CD4-positive, alpha-beta T cell treated with Interleukin-6 at 100 ng/mL for 8 hours (primary cell): ENCODE results near the gene FSCN2.

Source experiments
- DNase-seq: peaks from one replicate; pipeline ENCODE4 v3.0.0-alpha.2; 2020; ENCODE audit warnings: mixed read lengths, low spot score

The FSCN2 gene

DNA sequence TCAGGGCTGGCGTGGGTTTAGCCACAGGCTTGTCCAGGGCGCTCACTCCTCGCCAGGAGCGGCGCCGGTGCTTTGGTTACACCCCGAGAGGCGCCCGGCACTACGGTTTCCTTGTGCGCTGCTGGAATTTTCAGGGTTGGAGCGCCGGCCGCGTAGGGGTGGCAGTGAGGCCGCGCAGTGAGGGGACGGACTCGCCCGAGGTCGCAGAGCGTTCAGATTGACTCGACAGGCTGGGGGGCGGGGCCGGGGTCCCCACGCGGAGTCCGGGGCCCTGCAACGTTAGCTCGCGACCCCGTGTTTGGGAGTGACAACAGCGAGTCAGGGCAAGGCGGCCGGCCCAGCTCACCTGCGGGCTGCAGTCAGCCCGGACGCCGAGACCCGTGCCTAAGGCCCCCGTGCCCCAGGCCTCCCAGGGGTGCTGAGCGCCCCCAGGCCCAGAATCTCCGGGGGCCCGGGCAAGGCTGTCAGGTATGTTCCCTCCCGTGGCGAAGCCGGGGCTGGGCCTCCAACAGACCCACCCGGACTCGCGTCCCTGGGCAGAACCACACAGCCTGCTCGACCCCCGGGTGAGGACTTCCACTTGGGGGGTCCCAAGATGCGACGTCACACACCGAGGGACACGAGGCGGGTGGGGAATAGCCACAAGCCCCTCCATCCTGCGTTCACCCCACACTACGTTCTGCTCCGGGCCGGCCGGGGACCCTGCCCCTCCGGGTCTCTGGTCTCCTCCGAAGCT is 14.3 kb upstream of the FSCN2 start:
- DNase-seq: no peak

- DNase-seq: no peak
These were observed 13.8 kb upstream of the FSCN2 start for GRCh38 chr17:81514489-81514738.

DNA sequence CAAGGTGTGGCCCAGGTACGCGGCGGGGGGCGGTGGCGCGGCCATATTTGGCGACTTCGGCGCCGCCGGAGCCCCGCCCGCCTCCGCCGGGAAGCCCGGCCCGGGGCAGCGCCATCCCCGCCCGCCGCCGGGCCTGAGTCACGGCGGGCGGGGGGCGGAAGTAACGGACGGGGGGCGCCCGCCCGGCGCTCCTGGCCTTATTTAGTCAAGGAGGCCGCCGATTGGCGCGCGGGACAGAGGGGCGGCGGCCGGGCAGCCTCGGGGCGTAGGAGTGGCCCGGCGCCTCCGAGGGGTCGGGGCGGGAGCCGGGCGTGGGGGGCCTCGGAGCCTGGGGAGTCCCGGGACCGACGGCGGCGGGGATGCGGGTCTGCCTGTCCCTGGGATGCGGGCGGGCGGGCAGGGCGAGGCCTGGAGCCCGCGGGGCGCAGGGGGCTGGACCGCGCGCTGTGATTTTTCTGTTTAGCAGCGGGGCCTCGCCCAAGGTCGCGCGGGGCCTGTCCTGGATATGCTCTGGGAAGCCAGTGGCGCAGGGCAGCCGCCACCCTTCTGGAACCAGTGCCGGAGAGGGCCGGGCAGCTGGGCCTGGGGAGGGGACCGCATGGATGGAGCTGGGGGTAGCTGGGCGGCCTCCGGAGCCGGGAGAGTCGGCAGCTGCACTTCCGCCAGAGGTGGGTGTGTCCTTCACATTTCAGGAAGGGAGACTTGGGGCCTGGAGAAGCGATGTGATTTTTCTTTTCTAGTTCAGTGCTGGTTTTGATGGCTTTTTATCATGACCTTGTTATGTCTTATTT is 13.2 kb upstream of the FSCN2 start:
- DNase-seq: peak; percentile 70

DNA sequence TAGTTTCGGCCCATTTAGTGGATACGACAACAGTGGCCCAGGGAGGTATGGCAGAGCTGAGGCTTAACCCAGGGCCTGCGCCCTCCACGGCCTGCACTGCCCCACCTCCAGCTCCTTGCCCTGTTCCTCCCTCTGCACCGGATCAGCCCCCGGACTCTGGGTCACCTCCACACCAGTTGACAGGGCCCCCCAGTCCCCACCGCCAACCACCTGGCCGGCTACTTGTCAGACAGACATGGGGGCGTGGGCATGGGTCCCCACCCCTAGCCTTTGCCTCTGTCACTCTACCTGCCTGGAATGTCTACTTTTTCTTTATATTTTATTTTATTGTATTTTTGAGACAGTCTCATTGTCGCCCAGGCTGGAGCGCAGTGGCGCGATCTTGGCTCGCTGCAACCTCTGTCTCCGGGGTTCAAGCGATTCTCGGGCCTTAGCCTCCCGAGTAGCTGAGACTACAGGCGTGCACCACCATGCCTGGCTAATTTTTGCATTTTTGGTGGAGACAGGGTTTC is 12.6 kb upstream of the FSCN2 start:
- no peak for DNase-seq

DNA sequence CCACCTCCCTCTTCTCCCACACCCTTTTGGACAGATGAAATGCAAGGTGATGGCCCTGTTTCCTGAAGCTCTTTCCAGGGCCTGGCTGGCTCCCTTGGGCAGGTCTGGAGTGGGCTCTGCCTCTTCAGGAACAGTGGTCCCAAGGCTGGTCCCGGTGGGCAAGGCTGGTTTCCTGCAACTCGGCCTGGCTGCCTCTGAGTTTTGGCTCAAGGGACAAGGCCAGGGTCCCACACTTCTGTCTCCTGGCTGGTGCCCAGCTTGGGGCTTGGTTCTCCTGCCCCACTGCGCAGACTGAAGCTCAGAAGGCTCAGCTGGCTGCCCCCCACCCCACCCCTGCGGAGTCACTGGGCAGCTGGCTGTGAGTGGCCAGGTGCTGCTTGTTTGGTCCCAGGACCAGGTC is 11.7 kb upstream of the FSCN2 start:
- DNase-seq: no peak

DNA sequence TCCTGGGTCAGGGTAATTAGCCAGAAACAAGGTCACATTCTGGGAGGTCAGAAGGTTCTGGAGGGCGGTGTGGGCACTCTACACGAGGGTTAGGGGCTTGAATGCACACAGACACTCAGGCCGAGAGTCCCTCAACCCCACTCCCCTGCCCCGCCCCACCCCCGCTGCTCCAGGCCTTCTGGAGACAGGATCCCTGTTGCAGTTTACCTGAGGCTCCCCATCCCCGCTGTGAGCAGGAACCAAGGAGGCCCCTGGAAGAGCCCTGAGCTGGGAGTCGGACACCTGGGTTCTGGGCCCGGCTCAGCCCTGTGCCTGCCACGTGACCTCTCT is 11.2 kb upstream of the FSCN2 start:
- no peak for DNase-seq

DNA sequence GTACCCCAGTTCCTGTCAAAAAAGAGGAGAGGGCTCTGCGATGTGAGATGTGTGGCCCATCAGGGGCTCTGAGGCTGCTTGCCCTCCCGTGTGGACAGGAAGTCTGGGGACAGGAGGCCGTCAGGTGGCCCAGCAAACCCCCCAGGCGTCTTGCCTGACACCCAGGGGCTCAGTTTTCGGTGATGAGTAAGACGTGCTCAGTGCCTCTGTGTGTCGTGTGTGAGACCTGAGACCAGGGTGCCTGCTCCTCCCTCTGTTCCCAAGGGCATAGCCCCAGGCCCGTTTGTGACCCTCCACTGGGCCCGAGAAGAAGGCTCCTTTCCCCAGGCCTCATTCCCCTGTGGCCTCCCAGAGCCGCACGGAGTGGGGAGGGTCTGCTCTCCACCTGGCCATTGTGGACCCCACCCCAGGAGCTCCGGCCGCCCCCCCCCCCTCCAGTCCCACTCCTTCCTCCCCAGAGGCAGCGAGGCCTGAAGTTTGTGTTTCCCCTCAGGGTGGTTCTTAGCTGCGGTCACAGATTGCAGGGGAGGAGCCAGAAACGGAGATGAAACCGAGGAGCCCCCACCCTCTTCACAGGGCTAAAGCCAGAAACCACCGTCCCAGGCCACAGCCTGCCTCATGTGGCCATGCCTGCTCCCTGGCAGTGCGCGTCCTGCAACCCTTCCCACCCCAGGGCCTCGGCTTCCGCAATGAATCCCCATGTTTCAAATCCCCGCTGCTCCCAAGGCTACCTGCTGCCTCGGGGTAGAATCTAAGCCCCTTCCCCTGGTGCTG is 10.7 kb upstream of the FSCN2 start:
- no peak for DNase-seq

DNA sequence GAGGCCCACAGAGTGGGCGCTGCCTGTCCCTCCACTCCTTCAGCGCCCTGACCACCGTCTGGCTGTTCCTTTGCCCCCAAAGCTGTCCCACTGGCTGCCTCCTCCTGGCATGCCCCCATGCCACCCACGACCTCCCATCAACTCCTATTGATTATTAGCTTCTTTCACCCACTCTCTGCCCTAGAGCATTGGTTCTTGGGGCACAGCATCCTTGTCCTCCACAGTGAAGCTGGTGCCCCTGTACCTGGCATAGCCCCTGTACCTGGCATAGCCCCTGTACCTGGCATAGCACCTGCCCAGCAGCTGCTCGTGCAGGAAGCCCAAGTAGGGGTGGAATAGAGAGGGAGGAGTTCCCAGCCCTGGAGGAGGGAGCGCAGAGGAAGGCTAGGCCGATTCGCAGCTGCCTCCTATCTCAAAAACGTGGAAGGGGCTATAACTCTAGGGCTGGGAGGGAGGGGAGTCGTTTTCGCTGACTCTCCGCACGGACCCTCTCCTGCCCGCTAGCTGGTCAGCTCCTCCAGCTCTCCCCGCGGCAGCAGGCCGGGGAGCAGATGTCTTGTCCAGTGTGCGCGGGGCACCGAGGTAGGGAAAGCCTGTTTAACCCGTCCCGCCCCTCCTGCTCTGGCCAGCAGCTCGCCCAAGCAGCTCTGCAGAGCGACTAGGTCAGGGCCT is 9.9 kb upstream of the FSCN2 start:
- DNase-seq: no peak

GRCh38 chr17:81518785-81519283 is 9.3 kb upstream of the FSCN2 start:
- no peak for DNase-seq

DNA sequence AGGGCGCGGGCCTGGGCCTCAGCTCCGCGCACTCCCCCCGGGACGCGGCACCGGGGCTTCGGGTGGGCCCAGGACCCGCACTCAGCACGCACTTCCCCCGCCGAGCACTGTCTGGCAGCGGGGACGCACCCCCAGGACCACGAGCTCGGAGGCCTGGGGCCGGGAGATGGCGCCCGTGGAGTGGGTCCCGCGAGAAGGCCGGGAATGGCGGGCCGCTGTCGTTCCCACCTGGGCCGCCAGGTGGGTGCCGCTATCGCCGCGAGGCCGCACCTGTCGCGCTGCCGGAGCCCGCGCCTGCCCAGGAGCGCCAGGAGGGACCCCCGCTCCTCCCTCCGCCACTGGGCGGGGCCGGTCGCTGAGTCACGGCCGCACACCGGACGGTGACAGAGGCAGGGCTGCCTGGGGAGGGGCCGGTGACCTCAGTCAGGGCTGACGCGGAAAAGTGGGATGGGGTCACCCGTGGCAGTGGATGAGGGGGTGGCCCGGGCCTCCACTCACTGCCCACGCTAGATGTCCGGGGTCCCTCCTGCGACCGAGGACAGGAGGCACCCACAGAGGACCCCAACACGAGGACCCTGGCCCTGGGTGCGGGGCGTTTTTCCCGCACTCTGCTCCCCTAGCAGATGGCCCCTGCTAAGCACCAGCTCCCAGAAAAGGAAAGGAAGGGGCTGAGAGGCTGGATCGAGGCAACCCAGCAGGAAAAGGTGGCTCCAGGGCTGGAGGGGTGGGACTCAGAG is 8.7 kb upstream of the FSCN2 start:
- peak; percentile 71 for DNase-seq

- no peak for DNase-seq
These were observed 7.9 kb upstream of the FSCN2 start for GRCh38 chr17:81520021-81520901.

GRCh38 chr17:81522491-81523401 is 5.4 kb upstream of the FSCN2 start:
- DNase-seq: no peak

GRCh38 chr17:81523402-81524038 is 4.7 kb upstream of the FSCN2 start:
- DNase-seq: no peak

- no peak for DNase-seq
These were observed 3.9 kb upstream of the FSCN2 start for GRCh38 chr17:81524039-81524864.

DNA sequence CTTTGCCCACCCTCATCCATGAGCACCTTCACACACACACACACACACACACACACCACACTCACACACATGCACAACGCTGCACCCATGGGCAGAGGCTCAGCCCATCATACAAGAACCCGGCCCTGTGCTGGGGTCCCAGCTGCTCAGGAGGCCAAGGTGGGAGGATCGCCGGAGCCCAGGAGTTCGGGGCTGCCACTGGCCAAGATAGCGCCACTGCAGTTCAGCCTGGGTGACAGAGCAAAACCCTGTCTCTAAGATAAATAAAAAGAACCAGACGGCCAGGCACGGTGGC is 3.4 kb upstream of the FSCN2 start:
- no peak for DNase-seq

DNA sequence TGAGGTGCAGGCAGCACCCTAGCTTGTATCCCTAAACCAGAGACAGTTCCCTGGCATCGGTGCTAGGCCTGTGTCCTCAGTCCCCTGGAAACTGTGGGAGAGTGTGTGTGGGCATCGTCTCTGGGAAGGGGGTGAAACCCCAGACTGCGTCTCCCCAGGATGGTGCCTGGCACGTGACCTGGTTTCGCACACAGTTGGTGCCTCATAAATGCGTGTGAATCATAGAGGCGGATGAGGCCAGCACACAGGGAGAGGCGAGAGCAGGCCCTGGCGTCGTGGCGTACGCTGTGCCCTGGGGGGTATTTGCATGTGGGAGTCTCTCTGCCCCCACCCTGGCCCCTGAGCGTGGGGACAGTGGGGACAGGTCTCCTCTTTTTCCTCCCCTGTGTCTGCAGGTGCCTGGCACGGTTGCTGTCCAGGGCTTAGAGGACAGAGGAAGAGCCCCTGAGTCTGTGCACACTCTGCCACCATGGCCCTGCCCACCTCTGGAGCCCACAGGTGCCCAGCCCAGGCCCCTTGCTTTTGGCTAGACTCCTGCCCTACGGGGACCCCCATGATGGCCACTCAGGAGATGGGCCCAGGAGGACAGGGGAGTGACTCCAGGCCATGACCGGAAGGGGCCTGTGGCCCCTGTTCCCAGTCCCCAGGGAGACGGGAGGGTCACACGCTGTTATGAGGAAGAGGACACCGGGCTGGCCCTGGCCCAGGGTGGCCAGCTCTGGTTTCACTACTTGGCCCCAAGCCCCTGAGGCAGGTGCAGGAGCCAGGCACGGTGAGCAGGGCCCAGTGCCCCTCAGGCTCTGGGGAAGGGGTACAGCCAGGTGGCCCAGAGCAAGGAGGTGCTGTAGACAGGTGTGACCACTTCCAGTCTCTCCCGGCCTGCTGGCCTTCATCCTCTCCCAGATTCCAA is 1.3 kb upstream of the FSCN2 start:
- DNase-seq: no peak

- DNase-seq: no peak
These were observed 140 bp downstream of the FSCN2 start for GRCh38 chr17:81528384-81528650.
